Measurements from ENCODE around the gene FOXF2.

The FOXF2 gene

GRCh38 chr6:1390946-1391799 is 1.8 kb downstream of the FOXF2 start:
- no peak for DNase-seq (ENCODE audit: low spot score)

GRCh38 chr6:1391800-1392309 is 2.5 kb downstream of the FOXF2 start:
- DNase-seq (ENCODE audit: low spot score), result no peak

- no peak for DNase-seq (ENCODE audit: low spot score)
These were observed 3.7 kb downstream of the FOXF2 start for GRCh38 chr6:1392813-1393640.

- DNase-seq (ENCODE audit: low spot score), result no peak
These were observed 4.4 kb downstream of the FOXF2 start for GRCh38 chr6:1393641-1394283.

- no peak for DNase-seq (ENCODE audit: low spot score)
These were observed 5.4 kb downstream of the FOXF2 start for GRCh38 chr6:1394514-1395463.

GRCh38 chr6:1395506-1395905 is 6.1 kb downstream of the FOXF2 start:
- no peak for DNase-seq (ENCODE audit: low spot score)

- no peak for DNase-seq (ENCODE audit: low spot score)
These were observed 6.8 kb downstream of the FOXF2 start for GRCh38 chr6:1395941-1396908.

- peak; percentile 70 for DNase-seq (ENCODE audit: low spot score)
These were observed 7.8 kb downstream of the FOXF2 start for GRCh38 chr6:1396952-1397868.

- DNase-seq (ENCODE audit: low spot score), result no peak
These were observed 9.9 kb downstream of the FOXF2 start for GRCh38 chr6:1399085-1399780.

GRCh38 chr6:1400126-1400850 is 10.9 kb downstream of the FOXF2 start:
- DNase-seq (ENCODE audit: low spot score), result no peak

- no peak for DNase-seq (ENCODE audit: low spot score)
These were observed 13.0 kb downstream of the FOXF2 start for GRCh38 chr6:1402369-1402768.

- no peak for DNase-seq (ENCODE audit: low spot score)
These were observed 13.5 kb downstream of the FOXF2 start for GRCh38 chr6:1402868-1403267.

GRCh38 chr6:1403851-1404712 is 14.7 kb downstream of the FOXF2 start:
- DNase-seq (ENCODE audit: low spot score), result no peak

- DNase-seq (ENCODE audit: low spot score), result no peak
These were observed 15.3 kb downstream of the FOXF2 start for GRCh38 chr6:1404713-1405098.

GRCh38 chr6:1405221-1405620 is 15.8 kb downstream of the FOXF2 start:
- no peak for DNase-seq (ENCODE audit: low spot score)

GRCh38 chr6:1406306-1407072 is 17.1 kb downstream of the FOXF2 start:
- no peak for DNase-seq (ENCODE audit: low spot score)
